Gastrocnemius medialis (tissue), 4 donors: ENCODE results near the gene MAMDC4. TPM values are rescaled to one million over a fixed set of nuclear protein-coding genes. Genes with fewer than 3 reads are reported as not detected.
A peak's percentile ranks its signal among the peaks of the same experiment; 100 is the strongest.
"Not testable (repeated sequence)": the region's sequence is repeated elsewhere in the genome, so short reads cannot be mapped to it uniquely, and the experiment has no call there.

ENCODE experiments used
- ATAC-seq, 2 donors: fragments of 150-250 bp; one replicate each; pipeline ENCODE4 v1.9.1; 2016
- DNase-seq, 2 donors: peaks; one replicate each; pipeline ENCODE4 v3.0.0-alpha.2; 2019
- H3K27ac ChIP-seq, 4 donors: fragments of 200-600 bp; sonication (generic); 1 replicate in 1 of 4; 2 replicates in 3 of 4; pipeline ENCODE4 v1.5.1; 2016 to 2018; ENCODE audit warnings: mild to moderate bottlenecking in 2 of 4, moderate library complexity in 1 of 4
- H3K27me3 ChIP-seq, 3 donors: fragments of 200-600 bp; sonication (generic) in 2 of 3; 1 replicate in 1 of 3; 2 replicates in 2 of 3; pipeline versions ENCODE4 v1.5.1 to v1.6.0; 2016 to 2019; ENCODE audit warnings: mild to moderate bottlenecking in 1 of 3, moderate library complexity in 1 of 3
- H3K36me3 ChIP-seq, 2 donors: fragments of 200-600 bp; sonication (generic) in 1 of 2; one replicate each; pipeline ENCODE4 v1.5.1; 2017 to 2018
- H3K4me1 ChIP-seq, 2 donors: fragments of 200-600 bp; sonication (generic) in 1 of 2; one replicate each; pipeline ENCODE4 v1.5.1; 2016 to 2017; ENCODE audit warnings: mild to moderate bottlenecking in 2 of 2
- H3K4me3 ChIP-seq, 4 donors: fragments of 200-600 bp; sonication (generic) in 3 of 4; 1 replicate in 1 of 4; 2 replicates in 3 of 4; pipeline ENCODE4 v1.5.1; 2016 to 2019; ENCODE audit warnings: mild to moderate bottlenecking in 2 of 4
- H3K9me3 ChIP-seq, 3 donors: fragments of 200-600 bp; sonication (generic) in 2 of 3; 1 replicate in 1 of 3; 2 replicates in 2 of 3; pipeline ENCODE4 v1.5.1; 2016 to 2019
- POLR2A ChIP-seq, 2 donors: fragments of 450-650 bp; IDR thresholded peaks; one replicate each; pipeline ENCODE4 v1.6.1; 2017; ENCODE audit warnings: antibody characterized with exemption in 2 of 2, mild to moderate bottlenecking in 2 of 2, moderate library complexity in 2 of 2
- in situ Hi-C, 4 donors: fragments of 200-750 bp; cut with MboI; loops; one replicate each; pipeline versions ENCODE4 v1.15.0 to v1.8.0; 2017; ENCODE audit warnings: low sequenced_read_pairs in 4 of 4
- intact Hi-C: fragments of 100-400 bp; cut with DNase I; formaldehyde crosslinking; loops from one replicate; pipeline ENCODE4 v1.15.1; 2023; ENCODE audit warnings: low total_unique reads
- total RNA-seq, 4 donors: library from RNA; depleted of rRNA; stranded (reverse); fragments of >200 nt; gene quantifications; one replicate each; pipeline versions ENCODE4 v1.1.0 to v1.2.3, GENCODE V29; 2016
- TF ChIP-seq, protein P1 (sequence below), 5 experiments: fragments of 450-650 bp in 3 of 5; fragments of 200-600 bp in 2 of 5; sonication (generic) in 2 of 5; IDR thresholded peaks in 4 of 5; conservative IDR thresholded peaks in 1 of 5; 1 replicate in 4 of 5; 2 replicates in 1 of 5; pipeline ENCODE4 v1.5.1; 2016 to 2019; ENCODE audit warnings: antibody characterized with exemption in 5 of 5, mild to moderate bottlenecking in 3 of 5, moderate library complexity in 3 of 5

MAMDC4 gene
- total RNA-seq, 4 donors from 2014 or later = 0.95 to 2.3 (median 1.7) TPM

DNA sequence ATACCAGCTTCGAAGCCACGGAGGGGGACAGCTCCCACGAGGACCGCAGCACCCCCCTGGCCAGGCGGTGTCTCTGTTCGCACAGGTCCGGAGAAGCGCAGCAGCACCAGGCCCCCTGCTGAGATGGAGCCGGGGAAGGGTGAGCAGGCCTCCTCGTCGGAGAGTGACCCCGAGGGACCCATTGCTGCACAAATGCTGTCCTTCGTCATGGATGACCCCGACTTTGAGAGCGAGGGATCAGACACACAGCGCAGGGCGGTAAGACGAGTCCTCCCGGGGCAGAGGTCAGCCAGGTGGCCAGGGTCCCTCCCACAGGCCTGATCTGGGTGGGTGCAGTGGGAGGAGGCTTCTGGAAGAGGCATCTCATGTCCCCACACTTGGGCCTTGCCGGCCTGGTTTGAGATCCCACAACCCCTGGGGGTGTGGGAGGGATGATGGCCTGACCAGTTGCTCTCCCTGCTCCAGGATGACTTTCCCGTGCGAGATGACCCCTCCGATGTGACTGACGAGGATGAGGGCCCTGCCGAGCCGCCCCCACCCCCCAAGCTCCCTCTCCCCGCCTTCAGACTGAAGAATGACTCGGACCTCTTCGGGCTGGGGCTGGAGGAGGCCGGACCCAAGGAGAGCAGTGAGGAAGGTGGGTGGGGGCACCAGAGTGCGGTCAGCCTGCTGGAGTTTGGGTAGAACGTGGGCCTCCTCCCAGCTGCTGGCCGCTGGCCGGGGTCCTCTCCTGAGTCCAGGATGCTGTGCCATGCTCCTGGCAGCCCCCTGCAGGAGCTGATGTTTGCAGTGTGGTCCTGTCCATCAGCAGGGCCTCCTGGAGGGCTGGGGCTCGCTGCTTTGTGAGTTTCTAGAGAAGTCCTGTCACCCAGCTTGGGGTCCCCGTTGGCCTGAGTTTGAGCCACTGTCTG, 12.7 kb upstream of the MAMDC4 start:
- Histone ChIP-seq H3K27ac (no peak overlapping the region), H3K36me3 (peaks cover 0 to 26% of the 10 kb centered on the region in 2 donors), H3K9me3 (no peaks in the 10 kb centered on the region), H3K27me3 (peaks cover 0 to 10% (median 6%) of the 10 kb centered on the region in 3 donors), H3K4me3 (no peak overlapping the region), H3K4me1 (peaks cover 17 to 40% of the 10 kb centered on the region in 2 donors)
- intact Hi-C loops = no loop called here
- DNase-seq (no peak), ATAC-seq (no peak)
- TF ChIP-seq, protein P1, sequence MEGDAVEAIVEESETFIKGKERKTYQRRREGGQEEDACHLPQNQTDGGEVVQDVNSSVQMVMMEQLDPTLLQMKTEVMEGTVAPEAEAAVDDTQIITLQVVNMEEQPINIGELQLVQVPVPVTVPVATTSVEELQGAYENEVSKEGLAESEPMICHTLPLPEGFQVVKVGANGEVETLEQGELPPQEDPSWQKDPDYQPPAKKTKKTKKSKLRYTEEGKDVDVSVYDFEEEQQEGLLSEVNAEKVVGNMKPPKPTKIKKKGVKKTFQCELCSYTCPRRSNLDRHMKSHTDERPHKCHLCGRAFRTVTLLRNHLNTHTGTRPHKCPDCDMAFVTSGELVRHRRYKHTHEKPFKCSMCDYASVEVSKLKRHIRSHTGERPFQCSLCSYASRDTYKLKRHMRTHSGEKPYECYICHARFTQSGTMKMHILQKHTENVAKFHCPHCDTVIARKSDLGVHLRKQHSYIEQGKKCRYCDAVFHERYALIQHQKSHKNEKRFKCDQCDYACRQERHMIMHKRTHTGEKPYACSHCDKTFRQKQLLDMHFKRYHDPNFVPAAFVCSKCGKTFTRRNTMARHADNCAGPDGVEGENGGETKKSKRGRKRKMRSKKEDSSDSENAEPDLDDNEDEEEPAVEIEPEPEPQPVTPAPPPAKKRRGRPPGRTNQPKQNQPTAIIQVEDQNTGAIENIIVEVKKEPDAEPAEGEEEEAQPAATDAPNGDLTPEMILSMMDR (IDR thresholded peaks at IDR 0.05 in 4 of 5, conservative IDR thresholded peaks at IDR 0.05 in 1 of 5) = no peak
- no peak for TF ChIP-seq POLR2A (IDR thresholded peaks at IDR 0.05)
- in situ Hi-C loops = no loop called here

DNA sequence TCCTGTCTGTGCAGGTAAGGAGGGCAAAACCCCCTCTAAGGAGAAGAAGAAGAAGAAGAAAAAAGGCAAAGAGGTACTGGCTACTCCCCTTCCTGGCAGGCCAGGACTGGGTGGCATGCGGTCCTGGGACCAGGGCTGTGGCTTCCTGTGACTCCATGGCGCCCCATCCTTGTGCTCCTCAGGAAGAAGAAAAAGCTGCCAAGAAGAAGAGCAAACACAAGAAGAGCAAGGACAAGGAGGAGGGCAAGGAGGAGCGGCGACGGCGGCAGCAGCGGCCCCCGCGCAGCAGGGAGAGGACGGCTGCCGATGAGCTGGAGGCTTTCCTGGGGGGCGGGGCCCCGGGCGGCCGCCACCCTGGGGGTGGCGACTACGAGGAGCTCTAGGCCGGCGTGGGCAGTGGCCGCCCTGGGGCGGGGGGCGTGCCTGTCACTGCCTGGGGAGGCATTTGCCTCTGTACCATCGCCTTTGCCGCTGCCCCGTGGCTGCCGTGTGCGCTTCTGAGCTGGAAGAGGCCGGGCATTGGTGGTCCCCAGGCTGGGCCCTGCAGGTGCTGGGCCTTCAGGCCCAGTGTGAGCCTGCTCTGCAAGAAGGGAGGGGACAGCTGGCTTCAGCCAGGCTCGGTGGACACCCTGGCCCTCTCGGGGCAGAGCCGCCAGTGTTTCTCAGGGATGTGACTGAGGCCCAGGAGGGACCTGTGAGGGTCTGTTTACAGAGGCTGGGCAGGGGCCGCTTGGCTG, 11.8 kb upstream of the MAMDC4 start:
- Histone ChIP-seq H3K27me3 (peaks cover 0 to 12% (median 6%) of the 10 kb centered on the region in 3 donors), H3K4me1 (peaks cover 17 to 40% of the 10 kb centered on the region in 2 donors), H3K36me3 (peaks cover 0 to 26% of the 10 kb centered on the region in 2 donors), H3K9me3 (no peaks in the 10 kb centered on the region), H3K27ac (peak overlapping the region; percentile 19 to 73 (median 46)), H3K4me3 (no peak overlapping the region)
- DNase-seq = no peak
- TF ChIP-seq POLR2A (IDR thresholded peaks at IDR 0.05) = no peak
- TF ChIP-seq, protein P1 (IDR thresholded peaks at IDR 0.05 in 4 of 5, conservative IDR thresholded peaks at IDR 0.05 in 1 of 5) = no peak
- ATAC-seq = no peak
- intact Hi-C loops (no loop called here), in situ Hi-C loops (no loop called here)

DNA sequence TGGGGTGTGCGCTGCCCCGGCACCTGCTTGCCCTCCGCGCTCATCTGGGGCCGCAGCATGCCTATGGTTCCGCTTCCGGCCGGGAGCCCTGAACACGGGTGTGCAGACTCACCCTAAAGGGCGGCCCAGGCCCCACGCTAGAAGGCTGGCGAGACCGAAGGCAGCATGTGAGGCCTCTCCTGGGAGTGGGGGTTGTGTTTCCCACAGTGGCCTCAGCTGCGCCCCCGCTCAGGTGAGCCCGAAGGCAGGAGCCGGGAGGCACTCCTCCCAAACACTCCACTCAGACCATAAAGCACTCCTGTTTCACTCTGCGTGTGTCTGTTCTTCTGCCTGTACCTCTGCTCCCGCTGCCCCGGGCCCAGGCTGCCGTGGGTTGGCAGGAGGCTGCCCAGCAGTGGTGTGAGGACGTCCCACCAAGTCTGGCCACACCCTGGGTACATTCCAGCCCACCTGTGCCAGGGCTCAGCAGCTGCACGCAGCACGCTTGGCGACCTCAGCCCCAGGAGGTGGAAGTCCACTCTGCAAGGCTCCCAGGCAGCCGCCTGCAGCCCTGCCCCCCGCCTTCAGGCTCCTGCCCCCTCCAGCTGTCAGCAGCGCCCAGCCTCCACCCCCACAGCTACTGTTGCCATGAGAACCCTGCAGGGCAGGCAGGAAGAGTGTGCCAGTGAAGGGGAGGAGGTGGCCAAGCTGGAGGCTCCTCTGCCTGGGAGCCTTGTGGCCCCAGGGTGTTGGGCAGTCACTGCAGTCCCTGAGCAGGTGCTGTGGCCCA, 11.1 kb upstream of the MAMDC4 start:
- in situ Hi-C loops = no loop called here
- H3K4me1 ChIP-seq = peaks cover 17 to 40% of the 10 kb centered on the region in 2 donors
- intact Hi-C loops = no loop called here
- peaks cover 5 to 14% (median 12%) of the 10 kb centered on the region in 3 donors for H3K27me3 ChIP-seq
- DNase-seq (peak; percentile 40 to 88), ATAC-seq (peak; percentile 15 to 54)
- TF ChIP-seq, protein P1 (IDR thresholded peaks at IDR 0.05 in 4 of 5, conservative IDR thresholded peaks at IDR 0.05 in 1 of 5) = no peak
- TF ChIP-seq POLR2A (IDR thresholded peaks at IDR 0.05) = no peak
- peak overlapping the region; percentile 19 to 73 (median 46) for H3K27ac ChIP-seq
- H3K4me3 ChIP-seq = no peak overlapping the region
- H3K36me3 ChIP-seq = peaks cover 0 to 20% of the 10 kb centered on the region in 2 donors
- H3K9me3 ChIP-seq = no peaks in the 10 kb centered on the region

DNA sequence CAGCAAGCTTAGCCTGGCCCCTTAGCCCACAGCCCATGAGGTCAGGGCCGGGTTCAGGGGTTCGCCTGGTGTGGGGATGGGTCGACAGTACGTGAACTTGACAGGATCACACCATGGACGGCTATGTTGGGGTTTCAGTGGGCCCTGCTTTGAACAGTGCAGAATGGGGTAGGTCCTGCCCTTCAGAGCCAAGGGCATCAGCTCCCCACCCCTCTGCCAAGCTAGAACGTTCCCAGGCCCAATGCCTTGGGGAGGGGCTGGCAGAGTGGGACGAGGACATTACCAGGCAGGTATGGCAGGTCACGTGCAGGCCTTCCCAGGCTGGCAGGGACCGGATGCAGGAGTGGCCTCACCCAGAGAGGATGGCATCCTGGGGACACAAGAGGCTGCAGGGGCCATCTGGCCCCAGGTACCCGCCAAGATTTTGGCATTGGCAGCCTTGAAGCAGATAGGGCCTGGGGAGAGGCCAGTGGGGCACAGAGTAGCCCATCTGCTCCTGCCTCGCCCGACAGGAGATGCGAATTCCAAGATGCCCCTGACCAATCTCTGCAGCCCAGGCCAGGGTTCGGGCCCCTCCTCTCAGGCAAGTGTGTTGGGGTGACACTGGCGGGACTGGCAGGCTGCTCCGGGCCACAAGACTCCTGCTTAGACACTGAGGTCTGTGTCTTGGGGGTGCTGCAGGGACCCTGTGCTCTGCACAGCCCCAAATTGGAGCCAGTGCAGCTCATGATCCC, 10.3 kb upstream of the MAMDC4 start:
- H3K27me3 ChIP-seq = peaks cover 11 to 16% (median 14%) of the 10 kb centered on the region in 3 donors
- intact Hi-C loops, H3K9me3 ChIP-seq, DNase-seq, in situ Hi-C loops, ATAC-seq: not testable (repeated sequence)
- H3K4me1 ChIP-seq = peaks cover 17 to 40% of the 10 kb centered on the region in 2 donors
- H3K36me3 ChIP-seq = peaks cover 0 to 20% of the 10 kb centered on the region in 2 donors
- H3K4me3 ChIP-seq = peak overlapping the region in 3 of 4 donors; percentile 51 to 56 (median 55)
- peak overlapping the region; percentile 19 to 73 (median 36) for H3K27ac ChIP-seq
